Measurements from ENCODE around the gene ZNF22. TPM values are rescaled to one million over a fixed set of nuclear protein-coding genes. Genes with fewer than 3 reads are reported as not detected.

The ZNF22 gene
- total RNA-seq, 1 experiment from 2014 or later = 42.1 TPM

DNA sequence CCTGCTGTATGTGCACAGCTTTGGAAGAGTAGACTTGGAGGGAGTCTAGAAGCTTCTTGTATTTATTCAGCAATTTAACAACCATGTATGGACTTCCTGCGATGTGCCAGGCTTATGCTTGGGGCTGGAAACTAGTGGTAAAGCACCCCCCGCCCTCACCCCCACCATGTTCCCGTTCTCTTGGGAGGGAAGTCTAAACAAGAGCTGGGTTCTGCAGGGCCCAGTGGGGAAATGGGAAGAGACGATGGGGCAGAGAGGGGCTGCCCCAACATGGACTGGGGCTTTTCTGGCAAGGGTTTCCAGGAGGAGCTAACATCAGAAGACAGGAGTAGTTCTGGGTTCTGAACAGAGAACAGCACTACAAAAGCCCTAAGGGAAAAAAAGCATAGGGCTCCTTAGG is 33.1 kb upstream of the ZNF22 start:
- no peak for DNase-seq (ENCODE audit: low spot score)
- POLR2A ChIA-PET (ENCODE audit: low non-redundant PET) = interaction anchor here (0.6 kb wide), 1 partner anchor 474 kb away, joined by 4 read pairs; no protein-coding TSS in a partner anchor
- CTCF ChIA-PET = no interaction called here
- no peaks in the 10 kb centered on the region for H3K4me1 ChIP-seq (ENCODE audit: insufficient read depth, low read length, poor library complexity, severe bottlenecking)
- no peak overlapping the region for H3K4me3 ChIP-seq (ENCODE audit: low read depth, low read length, poor library complexity, severe bottlenecking)
- intact Hi-C loops (cut with micrococcal nuclease; ENCODE audit: unreplicated experiment) = no loop called here
- TF ChIP-seq EZH2 (IDR thresholded peaks at IDR 0.05; ENCODE audit: borderline replicate concordance, low read depth, low read length, poor library complexity, severe bottlenecking) = no peak
- TF ChIP-seq, protein P1, sequence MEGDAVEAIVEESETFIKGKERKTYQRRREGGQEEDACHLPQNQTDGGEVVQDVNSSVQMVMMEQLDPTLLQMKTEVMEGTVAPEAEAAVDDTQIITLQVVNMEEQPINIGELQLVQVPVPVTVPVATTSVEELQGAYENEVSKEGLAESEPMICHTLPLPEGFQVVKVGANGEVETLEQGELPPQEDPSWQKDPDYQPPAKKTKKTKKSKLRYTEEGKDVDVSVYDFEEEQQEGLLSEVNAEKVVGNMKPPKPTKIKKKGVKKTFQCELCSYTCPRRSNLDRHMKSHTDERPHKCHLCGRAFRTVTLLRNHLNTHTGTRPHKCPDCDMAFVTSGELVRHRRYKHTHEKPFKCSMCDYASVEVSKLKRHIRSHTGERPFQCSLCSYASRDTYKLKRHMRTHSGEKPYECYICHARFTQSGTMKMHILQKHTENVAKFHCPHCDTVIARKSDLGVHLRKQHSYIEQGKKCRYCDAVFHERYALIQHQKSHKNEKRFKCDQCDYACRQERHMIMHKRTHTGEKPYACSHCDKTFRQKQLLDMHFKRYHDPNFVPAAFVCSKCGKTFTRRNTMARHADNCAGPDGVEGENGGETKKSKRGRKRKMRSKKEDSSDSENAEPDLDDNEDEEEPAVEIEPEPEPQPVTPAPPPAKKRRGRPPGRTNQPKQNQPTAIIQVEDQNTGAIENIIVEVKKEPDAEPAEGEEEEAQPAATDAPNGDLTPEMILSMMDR (conservative IDR thresholded peaks at IDR 0.05; ENCODE audit: low read depth, low read length) = no peak
- no peaks in the 10 kb centered on the region for H3K27me3 ChIP-seq (replicated peaks; ENCODE audit: insufficient read depth, low read depth, low read length, poor library complexity)
- H3K9me3 ChIP-seq (ENCODE audit: low read depth, low read length, poor library complexity, severe bottlenecking) = no peaks in the 10 kb centered on the region
- no peaks in the 10 kb centered on the region for H3K36me3 ChIP-seq (ENCODE audit: insufficient read depth, low read length, poor library complexity, severe bottlenecking)
- no TSS peak for BruUV-seq (replicated peaks)
- no peak overlapping the region for H3K27ac ChIP-seq (ENCODE audit: low read depth, low read length, poor library complexity, severe bottlenecking)

DNA sequence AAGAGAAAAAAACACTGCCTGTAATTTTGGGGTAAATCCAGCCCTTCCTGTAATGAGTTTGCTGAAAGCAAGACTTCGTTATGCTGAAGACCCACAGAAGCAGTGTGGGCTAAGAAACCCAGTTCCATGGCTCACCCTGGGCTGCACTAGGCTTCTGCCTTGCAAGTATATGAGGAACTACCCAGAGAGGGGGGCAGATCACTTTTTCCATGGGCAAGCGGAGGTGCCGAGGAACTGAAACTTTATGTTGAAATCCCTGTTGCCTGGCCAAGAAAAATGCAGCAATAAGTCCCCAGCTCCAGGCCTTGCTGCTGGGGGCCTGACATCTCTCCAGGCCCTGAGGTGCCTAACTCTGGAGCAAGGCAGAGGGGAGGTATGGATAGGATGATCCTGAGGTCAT is 32.6 kb upstream of the ZNF22 start:
- H3K27ac ChIP-seq (ENCODE audit: low read depth, low read length, poor library complexity, severe bottlenecking) = no peak overlapping the region

DNA sequence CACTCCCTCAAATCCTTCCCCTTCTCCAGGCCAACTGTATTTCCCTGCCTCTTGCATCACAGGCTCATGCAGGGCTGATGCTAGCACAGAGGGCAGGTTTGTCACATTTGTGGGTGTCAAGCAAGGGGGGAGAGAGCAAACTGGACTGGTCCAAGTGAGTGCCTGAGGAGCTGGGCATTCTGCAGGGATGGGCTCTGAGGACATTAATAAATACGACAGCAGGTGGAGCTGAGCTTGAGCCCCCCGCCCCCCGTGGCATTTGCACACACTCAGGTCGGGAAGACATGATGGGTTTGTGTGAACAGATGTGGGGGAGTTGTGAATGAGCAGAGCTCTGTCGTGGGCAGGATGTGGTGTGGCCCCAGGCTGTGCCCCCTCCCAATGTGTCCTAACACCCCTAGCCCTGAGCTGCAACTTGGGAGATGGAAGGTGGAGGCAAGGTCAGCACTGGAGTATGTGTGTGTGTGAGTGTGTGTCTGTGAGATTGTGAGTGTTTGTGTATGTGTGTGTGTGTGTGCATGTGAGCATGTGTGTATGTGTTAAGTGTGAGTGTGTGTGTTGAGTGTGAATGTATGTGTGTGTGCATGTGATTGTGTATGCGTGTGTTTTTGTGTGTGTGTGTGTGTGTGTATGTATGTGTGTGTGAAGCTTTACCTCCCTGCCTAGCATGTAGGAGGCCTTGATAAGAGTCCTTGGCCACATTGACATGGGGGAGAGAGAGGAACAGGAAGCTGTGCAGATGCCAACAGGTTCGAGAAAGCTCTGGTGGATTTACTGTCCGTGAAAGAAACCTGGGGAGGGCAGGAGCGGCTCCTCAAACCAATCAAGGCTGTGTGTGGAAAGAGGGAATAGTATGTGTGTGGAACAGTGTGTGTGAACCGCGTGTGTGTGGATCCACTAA is 32.0 kb upstream of the ZNF22 start:
- H3K36me3 ChIP-seq (ENCODE audit: insufficient read depth, low read length, poor library complexity, severe bottlenecking) = no peaks in the 10 kb centered on the region
- H3K4me3 ChIP-seq (ENCODE audit: low read depth, low read length, poor library complexity, severe bottlenecking) = no peak overlapping the region
- intact Hi-C loops (cut with micrococcal nuclease; ENCODE audit: unreplicated experiment) = no loop called here
- BruUV-seq (replicated peaks) = no TSS peak
- ChIA-PET POLR2A (ENCODE audit: low non-redundant PET) (no interaction called here), CTCF (no interaction called here)
- no peaks in the 10 kb centered on the region for H3K9me3 ChIP-seq (ENCODE audit: low read depth, low read length, poor library complexity, severe bottlenecking)
- H3K4me1 ChIP-seq (ENCODE audit: insufficient read depth, low read length, poor library complexity, severe bottlenecking) = no peaks in the 10 kb centered on the region
- no peak for TF ChIP-seq EZH2 (IDR thresholded peaks at IDR 0.05; ENCODE audit: borderline replicate concordance, low read depth, low read length, poor library complexity, severe bottlenecking)
- TF ChIP-seq, protein P1 (conservative IDR thresholded peaks at IDR 0.05; ENCODE audit: low read depth, low read length) = no peak
- no peaks in the 10 kb centered on the region for H3K27me3 ChIP-seq (replicated peaks; ENCODE audit: insufficient read depth, low read depth, low read length, poor library complexity)
- no peak for DNase-seq (ENCODE audit: low spot score)
- no peak overlapping the region for H3K27ac ChIP-seq (ENCODE audit: low read depth, low read length, poor library complexity, severe bottlenecking)

More for the DNA sequence above, 32.6 kb upstream of the ZNF22 start:
- BruUV-seq (replicated peaks) = no TSS peak
- ChIA-PET CTCF (no interaction called here), POLR2A (ENCODE audit: low non-redundant PET) (interaction anchor here (0.6 kb wide), 1 partner anchor 474 kb away, joined by 4 read pairs; no protein-coding TSS in a partner anchor)
- H3K27me3 ChIP-seq (replicated peaks; ENCODE audit: insufficient read depth, low read depth, low read length, poor library complexity) = no peaks in the 10 kb centered on the region
- H3K9me3 ChIP-seq (ENCODE audit: low read depth, low read length, poor library complexity, severe bottlenecking) = no peaks in the 10 kb centered on the region
- H3K36me3 ChIP-seq (ENCODE audit: insufficient read depth, low read length, poor library complexity, severe bottlenecking) = no peaks in the 10 kb centered on the region
- no peaks in the 10 kb centered on the region for H3K4me1 ChIP-seq (ENCODE audit: insufficient read depth, low read length, poor library complexity, severe bottlenecking)
- intact Hi-C loops (cut with micrococcal nuclease; ENCODE audit: unreplicated experiment) = no loop called here
- no peak for DNase-seq (ENCODE audit: low spot score)
- TF ChIP-seq EZH2 (IDR thresholded peaks at IDR 0.05; ENCODE audit: borderline replicate concordance, low read depth, low read length, poor library complexity, severe bottlenecking) = no peak
- TF ChIP-seq, protein P1 (conservative IDR thresholded peaks at IDR 0.05; ENCODE audit: low read depth, low read length) = no peak
- H3K4me3 ChIP-seq (ENCODE audit: low read depth, low read length, poor library complexity, severe bottlenecking) = no peak overlapping the region

All from A673 (cell line).